ENCODE data around the gene CRISP1. TPM values are rescaled to one million over a fixed set of nuclear protein-coding genes. Genes with fewer than 3 reads are reported as not detected.

Gene CRISP1
- total RNA-seq, 1 experiment from 2014 or later = not detected

- Histone ChIP-seq H4K20me1 (ENCODE audit: control insufficient read depth, insufficient read depth, insufficient read length) (no peaks in the 10 kb centered on the region), H2BK5ac (ENCODE audit: insufficient read length, low read length) (no peak overlapping the region), H3K79me2 (ENCODE audit: insufficient read depth, low read length) (no peaks in the 10 kb centered on the region), H3K4me2 (ENCODE audit: insufficient read depth, insufficient read length, low read length) (no peak overlapping the region), H3K79me1 (ENCODE audit: insufficient read depth, low read depth, low read length, poor library complexity, severe bottlenecking) (no peaks in the 10 kb centered on the region), H4K8ac (replicated peaks; ENCODE audit: insufficient read length, low read depth, low read length) (no peak overlapping the region), H3K4ac (ENCODE audit: low read depth, low read length) (no peak overlapping the region), H3K14ac (ENCODE audit: insufficient read depth, low read length) (no peak overlapping the region), H4K91ac (ENCODE audit: insufficient read length, low read depth, low read length) (no peak overlapping the region), H2BK12ac (ENCODE audit: insufficient read length, low read depth, low read length) (no peak overlapping the region), H2AK5ac (ENCODE audit: insufficient read length, low read length) (no peak overlapping the region), H2BK20ac (ENCODE audit: low read depth, low read length, poor library complexity, severe bottlenecking) (no peak overlapping the region), H2BK120ac (ENCODE audit: low read depth, low read length, poor library complexity, severe bottlenecking) (no peak overlapping the region), H3K23me2 (ENCODE audit: insufficient read length, low read depth, low read length, poor library complexity, severe bottlenecking) (no peaks in the 10 kb centered on the region), H3K56ac (ENCODE audit: insufficient read length, low read depth, low read length) (no peak overlapping the region), H3K9me3 (ENCODE audit: control insufficient read depth, low read depth, low read length) (no peaks in the 10 kb centered on the region), H3T11ph (ENCODE audit: low read length) (no peak overlapping the region), H2BK15ac (ENCODE audit: low read depth, low read length) (no peak overlapping the region), H3K27me3 (ENCODE audit: insufficient read depth, low read length) (no peaks in the 10 kb centered on the region), H3K23ac (ENCODE audit: insufficient read length, low read depth, low read length) (no peak overlapping the region), H3K9ac (ENCODE audit: extremely low read depth, insufficient read length, low read length) (no peak overlapping the region), H4K5ac (ENCODE audit: insufficient read length, low read depth, low read length) (no peak overlapping the region), H3K4me1 (ENCODE audit: insufficient read depth, low read length) (no peaks in the 10 kb centered on the region), H3K18ac (ENCODE audit: insufficient read length, low read depth, low read length) (no peak overlapping the region), H3K27ac (ENCODE audit: insufficient read length, low read depth, low read length) (no peak overlapping the region), H2AFZ (ENCODE audit: low read length) (no peak overlapping the region)
- peaks cover 0 to 4% of the 10 kb centered on the region in 2 experiments; a peak in 2 of 4 replicates for H3K4me1 Mint-ChIP-seq
- no peaks in the 10 kb centered on the region; a peak in 1 of 7 replicates for H3K36me3 Mint-ChIP-seq (ENCODE audit: insufficient read depth in 1 of 3, low read depth in 3 of 3)
- H3K9me3 Mint-ChIP-seq = no peaks in the 10 kb centered on the region
- no peak for TF ChIP-seq CTCF (conservative IDR thresholded peaks at IDR 0.05)
- WGBS (ENCODE audit: extremely low coverage, insufficient read length, low lambda C conversion rate) = no CpG with 5 or more reads among the region's 4 CpGs
- no peak overlapping the region for H3K4me3 Mint-ChIP-seq
- H3K27me3 Mint-ChIP-seq (ENCODE audit: low read depth) = no peaks in the 10 kb centered on the region
- no peak overlapping the region for H3K27ac Mint-ChIP-seq
- DNase-seq = no peak
These were observed 24.9 kb downstream of the CRISP1 start for GRCh38 chr6:49841424-49841823.
